ENCODE data around the gene PRDM10. TPM values are rescaled to one million over a fixed set of nuclear protein-coding genes. Genes with fewer than 3 reads are reported as not detected.
"Not testable (repeated sequence)": the region's sequence is repeated elsewhere in the genome, so short reads cannot be mapped to it uniquely, and the experiment has no call there.

The PRDM10 gene
- total RNA-seq, 4 donors from 2014 or later = 6.6 to 12.0 (median 7.4) TPM

GRCh38 chr11:129960216-129961214 lies 42.1 kb downstream of the PRDM10 start:
- 89 to 96% methylated on average over 11 to 15 of the region's 18 CpGs for WGBS, 2 donors (ENCODE audit: low coverage in 1 of 2)
- Histone ChIP-seq H3K27ac (no peak overlapping the region), H3K4me3 (no peak overlapping the region), H3K27me3 (no peaks in the 10 kb centered on the region), H3K4me1 (no peaks in the 10 kb centered on the region), H3K36me3 (peaks cover 0 to 32% of the 10 kb centered on the region in 2 donors), H3K9me3 (no peaks in the 10 kb centered on the region)
- no peak for ATAC-seq
- no peak for TF ChIP-seq EP300 (IDR thresholded peaks at IDR 0.05)
- TF ChIP-seq POLR2AphosphoS5 (IDR thresholded peaks at IDR 0.05) = no peak
- no peak for TF ChIP-seq CTCF (IDR thresholded peaks at IDR 0.05)
- no peak for TF ChIP-seq POLR2A (IDR thresholded peaks at IDR 0.05)

- no peak overlapping the region for H3K27ac ChIP-seq
- no peak for ATAC-seq
- no peaks in the 10 kb centered on the region for H3K9me3 ChIP-seq
- no peaks in the 10 kb centered on the region for H3K4me1 ChIP-seq
- H3K4me3 ChIP-seq = no peak overlapping the region
- H3K27me3 ChIP-seq = no peaks in the 10 kb centered on the region
- 93% methylated on average over 3 of the region's 3 CpGs for WGBS, 2 donors (ENCODE audit: low coverage in 1 of 2)
- peaks cover 0 to 41% of the 10 kb centered on the region in 2 donors for H3K36me3 ChIP-seq
- no peak for TF ChIP-seq POLR2A (IDR thresholded peaks at IDR 0.05)
- TF ChIP-seq POLR2AphosphoS5 (IDR thresholded peaks at IDR 0.05) = no peak
- TF ChIP-seq EP300 (IDR thresholded peaks at IDR 0.05) = no peak
- TF ChIP-seq CTCF (IDR thresholded peaks at IDR 0.05) = no peak
These were observed 42.9 kb downstream of the PRDM10 start for GRCh38 chr11:129959687-129960086.

- Histone ChIP-seq H3K4me1 (peaks cover 0 to 9% (median 0%) of the 10 kb centered on the region in 3 donors), H3K4me3 (no peak overlapping the region), H3K27ac (no peak overlapping the region), H3K9me3 (no peaks in the 10 kb centered on the region), H3K27me3 (no peaks in the 10 kb centered on the region), H3K36me3 (peaks cover 0 to 40% of the 10 kb centered on the region in 2 donors)
- ATAC-seq = no peak
- TF ChIP-seq EP300 (IDR thresholded peaks at IDR 0.05) (no peak), CTCF (IDR thresholded peaks at IDR 0.05) (no peak), POLR2AphosphoS5 (IDR thresholded peaks at IDR 0.05) (no peak), POLR2A (IDR thresholded peaks at IDR 0.05) (no peak)
- 93 to 94% methylated on average over 3 to 4 of the region's 4 CpGs for WGBS, 2 donors (ENCODE audit: low coverage in 1 of 2)
These were observed 47.4 kb downstream of the PRDM10 start for GRCh38 chr11:129955282-129955681.

GRCh38 chr11:129954703-129955102 lies 47.9 kb downstream of the PRDM10 start:
- 83% methylated on average over 1 of the region's 1 CpG; no CpG with 5 or more reads in 1 of the 2 donors for WGBS, 2 donors (ENCODE audit: low coverage in 1 of 2)
- not testable (repeated sequence) for ATAC-seq

GRCh38 chr11:129951866-129952262 lies 50.8 kb downstream of the PRDM10 start:
- TF ChIP-seq EP300 (IDR thresholded peaks at IDR 0.05) (no peak), POLR2AphosphoS5 (IDR thresholded peaks at IDR 0.05) (no peak), CTCF (IDR thresholded peaks at IDR 0.05) (no peak), POLR2A (IDR thresholded peaks at IDR 0.05) (no peak)
- Histone ChIP-seq H3K27me3 (no peaks in the 10 kb centered on the region), H3K9me3 (no peaks in the 10 kb centered on the region), H3K27ac (no peak overlapping the region), H3K4me1 (peaks cover 0 to 11% (median 0%) of the 10 kb centered on the region in 3 donors), H3K4me3 (no peak overlapping the region), H3K36me3 (peaks cover 0 to 33% of the 10 kb centered on the region in 2 donors)
- ATAC-seq = no peak
- WGBS, 2 donors (ENCODE audit: low coverage in 1 of 2) = 78 to 83% methylated on average over 1 of the region's 1 CpG

More at GRCh38 chr11:129954703-129955102, 47.9 kb downstream of the PRDM10 start:
- peaks cover 0 to 11% (median 0%) of the 10 kb centered on the region in 3 donors for H3K4me1 ChIP-seq
- H3K27me3 ChIP-seq, H3K4me3 ChIP-seq, H3K9me3 ChIP-seq, H3K27ac ChIP-seq: not testable (repeated sequence)
- H3K36me3 ChIP-seq = peaks cover 0 to 38% of the 10 kb centered on the region in 2 donors

Data from gastroesophageal sphincter (tissue), 4 donors.